ENCODE results near the gene OR8A1.

Gene OR8A1

DNA sequence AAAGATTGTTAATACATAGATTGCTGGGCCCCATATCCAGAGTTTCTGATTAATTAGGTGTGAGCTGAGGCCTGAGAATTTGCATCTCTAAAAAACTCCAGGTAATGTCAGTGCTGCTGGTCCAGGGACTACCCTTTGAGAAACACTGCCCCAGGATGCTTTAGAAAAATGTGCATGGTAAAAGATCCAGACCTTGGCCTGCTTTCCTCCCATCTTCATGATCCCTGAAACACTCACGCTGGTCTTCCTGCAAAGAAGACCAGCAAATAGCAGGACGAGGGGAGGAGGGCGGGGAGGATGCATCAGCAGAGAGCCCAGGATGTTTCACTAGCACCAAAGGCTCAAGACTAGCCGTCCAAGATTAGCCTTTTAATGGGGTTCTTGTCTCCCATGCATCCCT is at the start of gene OR8A1:
Gene OR8A1, plus strand, starts transcription at position 301 of the 400 bp plus-strand sequence. CDS start 123 bp downstream, outside the sequence.
- DNase-seq, result no peak

- no peak for DNase-seq
Measured at GRCh38 chr11:124520550-124520854, 49.3 kb upstream of the OR8A1 start.

- DNase-seq, result no peak
Measured at GRCh38 chr11:124533626-124534025, 36.2 kb upstream of the OR8A1 start.

- no peak for DNase-seq
Measured at GRCh38 chr11:124534051-124534450, 35.7 kb upstream of the OR8A1 start.

DNA sequence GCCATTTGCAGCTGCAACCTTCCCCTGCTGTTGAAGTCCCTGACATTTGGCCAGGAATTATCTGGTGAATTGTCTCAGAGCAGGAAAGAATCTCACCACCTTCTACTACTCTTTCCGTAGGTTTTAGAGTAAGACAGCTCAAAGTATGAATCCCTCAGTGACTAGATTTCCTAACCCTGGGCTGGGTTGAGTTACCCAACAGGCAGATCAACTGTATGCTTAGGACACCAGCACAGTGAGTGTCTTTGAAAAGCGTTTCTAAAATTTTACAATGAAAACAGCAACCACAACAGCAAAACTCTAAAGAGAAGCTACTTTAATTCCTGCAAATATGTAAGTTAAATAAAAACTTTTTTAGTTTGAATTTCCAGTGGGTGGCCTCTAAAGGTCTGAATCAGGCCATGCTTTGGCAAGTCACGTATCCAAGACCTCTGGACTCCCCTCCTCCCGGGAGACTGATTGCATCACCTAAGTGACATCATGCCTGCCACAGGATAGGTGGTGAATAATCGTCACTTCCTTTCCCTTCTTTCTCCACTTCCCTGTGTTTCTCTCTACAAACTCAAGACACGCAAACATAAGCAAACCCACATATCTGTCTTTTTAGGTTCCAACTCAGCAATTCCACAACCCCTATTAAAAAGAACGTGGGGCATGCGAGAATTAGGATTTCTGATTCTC is 34.1 kb upstream of the OR8A1 start:
- DNase-seq, result no peak

- no peak for DNase-seq
Measured at GRCh38 chr11:124536520-124536919, 33.3 kb upstream of the OR8A1 start.

DNA sequence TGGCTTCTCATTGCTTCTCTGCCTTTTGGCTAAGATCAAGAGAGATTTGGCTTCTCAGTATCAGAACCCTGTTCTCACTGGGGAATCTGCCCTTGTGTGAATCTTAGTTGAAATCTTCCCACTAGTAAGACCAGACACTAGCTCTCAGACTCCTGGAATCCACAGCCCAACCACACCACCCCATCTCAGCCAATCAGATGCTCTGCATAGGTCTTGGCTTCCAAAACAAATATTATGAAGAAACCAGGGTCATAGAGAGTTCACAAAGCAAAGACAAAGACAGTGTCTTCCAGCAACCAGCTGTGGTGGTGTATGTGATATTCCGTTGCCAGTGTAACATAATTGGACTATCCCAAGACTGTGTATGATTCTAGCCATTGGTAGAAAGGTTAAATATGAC is 31.8 kb upstream of the OR8A1 start:
- DNase-seq, result no peak

GRCh38 chr11:124541204-124541603 is 28.6 kb upstream of the OR8A1 start:
- DNase-seq, result no peak

GRCh38 chr11:124543145-124543544 is 26.7 kb upstream of the OR8A1 start:
- DNase-seq, result no peak

DNA sequence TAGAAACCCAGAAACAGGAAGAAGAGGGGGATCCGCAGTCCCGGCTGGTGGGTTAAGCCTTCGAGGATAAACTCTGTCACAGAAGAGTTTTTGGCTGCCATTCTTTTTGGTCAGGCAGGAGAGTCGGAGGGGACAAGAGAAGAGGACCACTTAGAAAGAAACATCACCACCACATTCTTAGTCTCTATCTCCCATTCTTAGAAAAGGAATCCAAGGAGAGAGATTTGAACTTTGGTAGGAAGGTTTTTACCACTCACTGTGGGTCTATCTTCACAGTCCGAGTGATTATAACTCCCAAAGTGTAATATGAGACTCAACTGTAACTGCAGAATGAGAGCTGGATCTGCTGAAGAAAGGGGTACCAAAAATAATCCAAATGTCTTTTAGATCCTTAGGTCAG is 26.2 kb upstream of the OR8A1 start, which contains the start of gene OR8B12:
Gene OR8B12, minus strand, starts transcription at position 101 of the 400 bp plus-strand sequence. Its CDS starts 0 bp downstream, at position 101.
- DNase-seq, result no peak

GRCh38 chr11:124551189-124551588 is 18.6 kb upstream of the OR8A1 start:
- no peak for DNase-seq

DNA sequence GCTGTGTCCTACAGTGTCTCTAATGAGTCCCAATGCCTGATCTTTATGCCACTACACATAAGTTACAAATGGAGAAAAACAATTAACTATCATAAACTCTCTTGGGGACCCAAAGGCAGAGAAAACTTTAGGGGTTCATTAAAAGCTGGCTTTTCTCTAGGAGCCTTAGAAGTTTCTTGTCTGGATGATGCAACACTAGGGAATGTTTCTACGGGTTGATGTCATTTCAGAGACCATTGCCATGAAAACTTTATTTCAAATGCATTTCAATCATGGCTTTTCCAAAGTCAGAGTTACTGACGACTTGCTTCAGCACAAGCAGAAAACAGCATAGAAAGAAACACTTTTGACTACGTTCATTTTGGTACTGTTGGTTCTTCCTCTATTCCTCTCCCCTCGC is 17.8 kb upstream of the OR8A1 start:
- no peak for DNase-seq

DNA sequence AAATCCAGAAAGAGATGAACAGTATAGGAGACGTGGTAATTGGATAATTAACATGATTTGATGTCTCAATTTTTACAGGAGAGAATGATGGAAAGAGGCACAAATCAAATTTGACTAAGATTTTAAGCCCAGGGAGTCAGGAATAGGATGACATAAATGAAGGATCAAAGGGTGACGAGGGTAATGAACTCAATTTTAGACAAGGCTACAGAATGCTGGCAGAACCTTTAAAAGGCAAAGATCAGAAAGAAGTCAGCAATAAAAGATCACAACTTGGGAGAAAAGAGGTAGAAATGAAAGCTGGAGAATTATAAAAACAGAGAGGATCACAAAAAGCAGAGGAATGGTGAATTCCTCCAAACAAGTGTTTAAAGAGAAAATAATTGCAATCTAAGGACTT is 13.0 kb upstream of the OR8A1 start:
- no peak for DNase-seq

DNA sequence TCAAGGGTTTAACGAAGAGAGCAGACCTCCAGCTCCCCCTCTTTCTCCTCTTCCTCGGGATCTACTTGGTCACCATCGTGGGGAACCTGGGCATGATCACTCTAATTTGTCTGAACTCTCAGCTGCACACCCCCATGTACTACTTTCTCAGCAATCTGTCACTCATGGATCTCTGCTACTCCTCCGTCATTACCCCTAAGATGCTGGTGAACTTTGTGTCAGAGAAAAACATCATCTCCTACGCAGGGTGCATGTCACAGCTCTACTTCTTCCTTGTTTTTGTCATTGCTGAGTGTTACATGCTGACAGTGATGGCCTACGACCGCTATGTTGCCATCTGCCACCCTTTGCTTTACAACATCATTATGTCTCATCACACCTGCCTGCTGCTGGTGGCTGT is 363 bp downstream of the OR8A1 start:
- no peak for DNase-seq

- DNase-seq, result no peak
Measured at GRCh38 chr11:124577716-124578427, 8.1 kb downstream of the OR8A1 start.

DNA sequence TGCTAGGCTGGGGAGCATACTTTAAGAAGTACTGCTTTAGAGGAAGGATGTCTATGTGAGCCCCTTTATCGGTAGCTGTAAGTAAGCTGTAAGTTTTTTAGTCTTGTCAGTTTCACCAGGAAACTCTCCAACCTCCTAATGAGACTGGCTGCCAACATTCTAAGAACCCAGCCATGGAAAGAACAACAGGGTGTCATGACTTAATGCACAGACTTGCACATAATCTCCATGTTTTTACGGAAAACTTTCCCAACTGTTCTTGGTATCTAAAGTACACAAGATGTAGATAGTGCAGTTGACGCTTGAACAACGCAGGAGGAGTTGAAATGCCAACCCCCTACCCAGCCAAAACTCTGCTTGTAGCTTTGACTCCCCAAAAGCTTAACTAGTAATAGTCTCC is 9.0 kb downstream of the OR8A1 start:
- DNase-seq, result no peak

DNA sequence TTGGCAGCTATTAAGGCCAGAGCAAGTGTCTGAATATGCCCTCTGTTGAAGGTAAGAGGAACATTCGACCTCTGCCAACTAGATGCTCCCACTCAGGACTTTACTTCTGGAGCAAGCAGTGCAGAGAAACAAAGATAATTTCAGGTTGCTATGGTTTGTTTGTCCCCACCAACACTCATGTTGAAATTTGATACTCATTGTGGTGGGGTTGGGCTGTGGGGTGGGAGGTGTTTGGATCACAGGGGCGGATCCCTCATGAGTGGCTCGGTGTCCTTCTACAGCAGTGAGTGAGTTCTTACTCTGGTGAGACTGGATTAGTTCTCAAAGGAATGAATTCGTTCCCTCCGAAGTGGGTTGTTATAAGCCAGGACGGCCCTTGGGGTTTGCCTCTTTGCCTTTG is 12.0 kb downstream of the OR8A1 start:
- no peak for DNase-seq

DNA sequence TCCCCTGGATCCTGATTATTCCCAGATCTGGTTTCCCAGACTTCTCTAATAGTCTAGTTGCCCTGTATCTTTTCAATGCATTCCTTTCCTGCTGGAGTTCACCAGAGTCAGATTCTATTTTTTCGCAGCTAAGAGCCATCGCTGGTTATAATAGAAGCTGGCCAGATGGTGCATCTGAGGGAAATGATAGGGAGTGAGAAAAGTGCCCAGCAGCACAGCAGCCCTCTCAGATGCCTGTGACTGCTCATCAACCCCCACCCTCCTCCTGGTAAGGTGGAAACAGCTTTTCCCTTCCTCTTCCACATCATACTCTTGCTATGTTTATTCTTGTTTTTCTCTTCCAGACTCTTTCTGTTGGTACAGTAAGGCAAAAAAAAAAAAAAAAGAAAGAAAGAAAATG is 12.8 kb downstream of the OR8A1 start:
- no peak for DNase-seq

- DNase-seq, result no peak
Measured at GRCh38 chr11:124583781-124584180, 14.0 kb downstream of the OR8A1 start.

GRCh38 chr11:124584681-124585372 is 15.0 kb downstream of the OR8A1 start:
- no peak for DNase-seq

GRCh38 chr11:124586238-124586860 is 16.6 kb downstream of the OR8A1 start:
- peak; percentile 19 for DNase-seq

DNA sequence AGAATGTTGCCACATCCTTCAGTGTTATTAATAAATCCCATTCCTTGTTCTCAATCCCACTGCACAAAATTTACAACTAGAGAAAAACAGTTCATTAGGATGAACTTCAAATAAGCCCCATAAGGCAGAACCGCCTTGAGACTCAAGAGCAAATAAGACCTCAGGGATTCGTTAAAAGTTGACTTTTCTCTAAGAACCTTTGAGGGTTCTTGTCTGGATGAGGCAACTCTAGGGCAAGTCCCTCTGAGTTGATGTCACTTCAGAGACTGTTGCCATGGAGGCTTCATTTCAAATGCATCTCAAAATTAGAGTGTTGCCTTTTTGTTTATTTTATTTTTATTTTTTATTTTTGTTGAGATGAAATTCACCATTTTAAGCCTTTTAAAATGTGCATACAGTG is 21.6 kb downstream of the OR8A1 start:
- no peak for DNase-seq

DNA sequence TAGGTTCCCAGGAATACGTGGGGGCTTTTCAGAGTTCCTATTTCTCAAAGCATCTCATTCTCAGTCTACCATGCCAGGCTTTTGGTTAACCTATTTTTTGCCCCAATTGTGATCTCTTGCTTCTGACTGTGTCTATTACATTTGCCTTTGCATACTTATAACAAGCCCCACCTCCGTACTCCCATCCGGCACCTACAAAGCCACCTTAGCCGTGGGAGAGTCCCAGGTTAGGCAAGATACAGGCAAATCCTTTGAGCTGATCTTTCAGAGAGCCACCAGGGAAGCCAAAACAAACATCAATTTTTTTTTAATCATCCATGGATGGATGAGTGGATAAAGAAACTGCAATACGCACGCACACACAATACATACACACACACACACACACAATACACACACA is 22.8 kb downstream of the OR8A1 start:
- DNase-seq, result no peak

- DNase-seq, result no peak
Measured at GRCh38 chr11:124595302-124595701, 25.5 kb downstream of the OR8A1 start.

Data from activated T-cell treated with anti-CD3 and anti-CD28 coated beads for 4 hours (primary cell).